Sigmoid colon (tissue), 7 donors: ENCODE measurements around the gene STARD9. TPM values are rescaled to one million over a fixed set of nuclear protein-coding genes. Genes with fewer than 3 reads are reported as not detected.

Source experiments
- DNase-seq: peaks from one replicate; pipeline ENCODE4 v3.0.0-alpha.2; 2019
- H3K27ac ChIP-seq, 4 donors: fragments of 200-600 bp; sonication (generic); one replicate each; pipeline ENCODE4 v1.5.1; 2016 to 2019; ENCODE audit warnings: mild to moderate bottlenecking in 1 of 4
- H3K27me3 ChIP-seq, 3 donors: fragments of 200-600 bp; sonication (generic); one replicate each; pipeline ENCODE4 v1.5.1; 2019; ENCODE audit warnings: mild to moderate bottlenecking in 1 of 3
- H3K36me3 ChIP-seq, 4 donors: fragments of 200-600 bp; sonication (generic); one replicate each; pipeline ENCODE4 v1.5.1; 2016 to 2019
- H3K4me1 ChIP-seq, 4 donors: fragments of 200-600 bp; sonication (generic); one replicate each; pipeline ENCODE4 v1.5.1; 2017 to 2019
- H3K4me3 ChIP-seq, 4 donors: fragments of 200-600 bp; sonication (generic); one replicate each; pipeline ENCODE4 v1.5.1; 2017 to 2019; ENCODE audit warnings: mild to moderate bottlenecking in 2 of 4, moderate library complexity in 1 of 4
- H3K9me3 ChIP-seq, 4 donors: fragments of 200-600 bp in 3 of 4; sonication (generic) in 3 of 4; one replicate each; pipeline versions ENCODE4 v1.5.1 to v1.6.1; 2013 to 2019
- EP300 ChIP-seq, 4 donors: sonication (generic); formaldehyde crosslinking; IDR thresholded peaks; one replicate each; pipeline ENCODE4 v1.6.1; 2017; ENCODE audit warnings: antibody characterized with exemption in 4 of 4
- POLR2A ChIP-seq, 2 donors: fragments of 450-650 bp; IDR thresholded peaks; one replicate each; pipeline ENCODE4 v1.6.1; 2016; ENCODE audit warnings: antibody characterized with exemption in 2 of 2, mild to moderate bottlenecking in 2 of 2, moderate library complexity in 2 of 2
- POLR2AphosphoS5 ChIP-seq, 4 donors: sonication (generic); formaldehyde crosslinking; IDR thresholded peaks; one replicate each; pipeline ENCODE4 v1.6.1; 2017; ENCODE audit warnings: antibody characterized with exemption in 4 of 4
- WGBS, 2 donors: extraction: QIAGEN DNeasy Blood & Tissue Kit; methylation state at CpG; one replicate each; pipeline ENCODE4 v1.1.7; 2013; 5-methylcytosine and 5-hydroxymethylcytosine counted together
- intact Hi-C: fragments of 100-400 bp; cut with DNase I; formaldehyde crosslinking; loops from one replicate; pipeline ENCODE4 v1.15.1; 2023
- polyA plus RNA-seq, 3 donors: library from polyadenylated mRNA; stranded (reverse); fragments of 200-250 nt; gene quantifications; one replicate each; pipeline ENCODE4 v1.2.3, GENCODE V29; 2013
- total RNA-seq, 4 donors: library from RNA; depleted of rRNA; stranded (reverse); fragments of >200 nt; gene quantifications; one replicate each; pipeline ENCODE4 v1.1.0, GENCODE V29; 2016
- TF ChIP-seq, protein P1 (sequence below), 4 experiments: fragments of 450-650 bp in 3 of 4; fragments of 200-600 bp in 1 of 4; IDR thresholded peaks; one replicate each; pipeline ENCODE4 v1.5.1; 2016 to 2019; ENCODE audit warnings: antibody characterized with exemption in 4 of 4, mild to moderate bottlenecking in 3 of 4, moderate library complexity in 2 of 4
- donor health status: healthy with polysubstance abuse.
- donor health status: Bipolar disorder and iron deficiency.
- donor health status: healthy.

Gene STARD9
- total RNA-seq (100 to 1,000 TPM in 1 of 4 donors, 10 to 100 TPM in 3; 36.4 to 125 (median 49.4) TPM), polyA plus RNA-seq (1 to 10 TPM in 1 of 3 donors, under 1 TPM in 2; 0.60 to 5.7 (median 0.69) TPM)

DNA sequence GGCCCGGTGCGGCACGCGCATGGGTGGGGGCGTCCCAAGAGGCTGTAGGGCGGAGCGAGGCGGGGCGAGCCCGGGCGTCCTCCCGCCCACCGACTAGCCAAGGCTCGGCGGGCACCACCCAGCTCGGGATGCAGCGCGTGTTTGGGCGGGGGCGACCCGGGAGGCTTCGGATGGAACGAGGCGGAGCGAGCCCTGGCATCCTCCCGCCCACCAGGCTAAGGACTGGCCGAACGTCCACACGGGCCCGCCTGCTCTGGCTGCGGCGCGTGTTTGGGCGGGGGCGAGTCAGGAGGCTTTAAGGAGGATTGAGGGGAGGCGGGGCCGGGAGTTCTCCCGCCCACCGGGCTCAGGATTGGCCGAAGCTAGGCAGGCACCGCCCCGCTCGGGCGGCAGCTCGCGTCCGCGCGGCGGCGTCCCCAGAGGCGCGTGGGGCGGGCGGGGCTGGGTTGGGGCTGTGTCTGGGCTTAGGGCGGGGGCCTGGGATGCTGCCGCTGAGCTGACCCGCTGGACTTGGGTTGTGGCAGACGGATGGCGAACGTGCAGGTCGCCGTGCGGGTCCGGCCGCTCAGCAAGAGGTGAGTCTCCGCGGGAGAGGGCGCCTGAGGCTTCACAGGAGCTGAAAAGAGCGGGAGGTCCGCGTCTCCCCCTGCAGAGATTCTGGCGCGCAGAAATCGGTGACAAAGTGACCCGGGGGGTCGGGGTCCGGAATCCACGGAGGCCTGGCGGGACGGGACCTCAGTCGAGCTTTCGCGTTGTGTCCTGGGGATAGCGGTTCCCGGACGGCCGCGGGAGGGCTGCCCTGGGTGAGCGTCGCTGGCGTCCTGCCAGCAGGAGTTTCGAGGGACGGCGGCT is at the start of gene STARD9:
TSS of gene STARD9 (plus strand) at position 419 of the 852 bp plus-strand sequence. CDS start at position 529, 110 bp downstream.
- intact Hi-C loops = loop anchor here (5.0 kb wide), 1 partner anchor 77 kb away; no protein-coding TSS in a partner anchor
- Histone ChIP-seq H3K4me3 (peak within 1 kb of the TSS; percentile 73 to 97 (median 86)), H3K9me3 (no peaks in the 10 kb centered on the region), H3K4me1 (peaks cover 0 to 42% (median 38%) of the 10 kb centered on the region in 4 donors), H3K27me3 (no peaks in the 10 kb centered on the region), H3K36me3 (no peaks in the 10 kb centered on the region), H3K27ac (peak within 1 kb of the TSS; percentile 95 to 98 (median 97))
- 0 to 1% methylated on average over 95 of the region's 95 CpGs for WGBS, 2 donors
- peak; percentile 100 for DNase-seq
- TF ChIP-seq POLR2A (IDR thresholded peaks at IDR 0.05) (peak; percentile 31 to 64), POLR2AphosphoS5 (IDR thresholded peaks at IDR 0.05) (peak; percentile 76 to 91 (median 86)), EP300 (IDR thresholded peaks at IDR 0.05) (peak in 1 of 4 donors; percentile 11)
- TF ChIP-seq, protein P1, sequence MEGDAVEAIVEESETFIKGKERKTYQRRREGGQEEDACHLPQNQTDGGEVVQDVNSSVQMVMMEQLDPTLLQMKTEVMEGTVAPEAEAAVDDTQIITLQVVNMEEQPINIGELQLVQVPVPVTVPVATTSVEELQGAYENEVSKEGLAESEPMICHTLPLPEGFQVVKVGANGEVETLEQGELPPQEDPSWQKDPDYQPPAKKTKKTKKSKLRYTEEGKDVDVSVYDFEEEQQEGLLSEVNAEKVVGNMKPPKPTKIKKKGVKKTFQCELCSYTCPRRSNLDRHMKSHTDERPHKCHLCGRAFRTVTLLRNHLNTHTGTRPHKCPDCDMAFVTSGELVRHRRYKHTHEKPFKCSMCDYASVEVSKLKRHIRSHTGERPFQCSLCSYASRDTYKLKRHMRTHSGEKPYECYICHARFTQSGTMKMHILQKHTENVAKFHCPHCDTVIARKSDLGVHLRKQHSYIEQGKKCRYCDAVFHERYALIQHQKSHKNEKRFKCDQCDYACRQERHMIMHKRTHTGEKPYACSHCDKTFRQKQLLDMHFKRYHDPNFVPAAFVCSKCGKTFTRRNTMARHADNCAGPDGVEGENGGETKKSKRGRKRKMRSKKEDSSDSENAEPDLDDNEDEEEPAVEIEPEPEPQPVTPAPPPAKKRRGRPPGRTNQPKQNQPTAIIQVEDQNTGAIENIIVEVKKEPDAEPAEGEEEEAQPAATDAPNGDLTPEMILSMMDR (IDR thresholded peaks at IDR 0.05) = no peak

DNA sequence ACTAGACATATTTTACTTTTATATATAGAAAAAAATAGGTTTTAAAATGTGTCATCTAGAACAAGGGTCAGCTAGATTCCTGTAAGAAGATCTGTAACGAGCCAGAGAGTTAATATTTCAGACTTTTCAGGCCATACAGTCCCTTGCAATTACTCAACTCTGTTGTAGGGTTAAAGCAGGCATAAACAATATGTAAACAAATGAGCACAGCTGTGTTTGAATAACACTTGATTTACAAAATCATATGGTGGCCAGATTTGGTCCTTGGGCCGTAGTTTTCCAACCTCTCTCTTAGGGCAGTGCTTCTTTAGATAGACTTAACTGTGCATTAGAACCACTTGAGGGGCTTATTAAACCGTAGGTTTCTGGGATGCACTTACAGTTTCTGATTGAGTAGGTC is 46.4 kb upstream of the STARD9 start:
- Histone ChIP-seq H3K9me3 (no peaks in the 10 kb centered on the region), H3K4me3 (no peak overlapping the region), H3K27me3 (no peaks in the 10 kb centered on the region), H3K36me3 (peaks cover 0 to 72% (median 4%) of the 10 kb centered on the region in 4 donors), H3K4me1 (no peaks in the 10 kb centered on the region), H3K27ac (no peak overlapping the region)
- TF ChIP-seq, protein P1 (IDR thresholded peaks at IDR 0.05) = no peak
- intact Hi-C loops = no loop called here
- no peak for DNase-seq
- WGBS, 2 donors = 82 to 87% methylated on average over 3 of the region's 3 CpGs

DNA sequence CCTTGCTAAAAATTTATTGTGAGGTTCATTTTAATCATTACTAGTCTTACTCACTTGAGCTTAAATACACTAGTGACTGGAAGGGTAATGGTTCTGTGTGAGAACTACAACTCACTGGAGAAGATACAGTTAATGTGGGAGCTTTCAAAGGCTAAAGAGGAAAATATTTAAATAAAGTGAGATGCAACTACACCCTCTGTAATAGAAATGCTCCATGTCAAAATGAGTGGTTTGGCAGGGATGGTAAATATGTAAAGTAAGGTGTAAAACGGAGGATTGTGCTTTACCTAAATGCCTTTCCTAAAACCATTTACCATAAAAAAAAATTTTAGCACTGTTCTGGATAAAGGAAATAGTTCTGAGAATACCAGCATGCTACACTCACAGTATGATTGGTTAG is 42.2 kb upstream of the STARD9 start:
- no peaks in the 10 kb centered on the region for H3K27me3 ChIP-seq
- no peak for DNase-seq
- no peaks in the 10 kb centered on the region for H3K9me3 ChIP-seq
- peaks cover 0 to 77% (median 3%) of the 10 kb centered on the region in 4 donors for H3K36me3 ChIP-seq
- H3K27ac ChIP-seq = no peak overlapping the region
- 87 to 94% methylated on average over 1 of the region's 1 CpG for WGBS, 2 donors
- no peak for TF ChIP-seq EP300 (IDR thresholded peaks at IDR 0.05)
- TF ChIP-seq POLR2AphosphoS5 (IDR thresholded peaks at IDR 0.05) = no peak
- TF ChIP-seq POLR2A (IDR thresholded peaks at IDR 0.05) = no peak
- TF ChIP-seq, protein P1 (IDR thresholded peaks at IDR 0.05) = no peak
- no peaks in the 10 kb centered on the region for H3K4me1 ChIP-seq
- H3K4me3 ChIP-seq = no peak overlapping the region
- intact Hi-C loops = no loop called here

DNA sequence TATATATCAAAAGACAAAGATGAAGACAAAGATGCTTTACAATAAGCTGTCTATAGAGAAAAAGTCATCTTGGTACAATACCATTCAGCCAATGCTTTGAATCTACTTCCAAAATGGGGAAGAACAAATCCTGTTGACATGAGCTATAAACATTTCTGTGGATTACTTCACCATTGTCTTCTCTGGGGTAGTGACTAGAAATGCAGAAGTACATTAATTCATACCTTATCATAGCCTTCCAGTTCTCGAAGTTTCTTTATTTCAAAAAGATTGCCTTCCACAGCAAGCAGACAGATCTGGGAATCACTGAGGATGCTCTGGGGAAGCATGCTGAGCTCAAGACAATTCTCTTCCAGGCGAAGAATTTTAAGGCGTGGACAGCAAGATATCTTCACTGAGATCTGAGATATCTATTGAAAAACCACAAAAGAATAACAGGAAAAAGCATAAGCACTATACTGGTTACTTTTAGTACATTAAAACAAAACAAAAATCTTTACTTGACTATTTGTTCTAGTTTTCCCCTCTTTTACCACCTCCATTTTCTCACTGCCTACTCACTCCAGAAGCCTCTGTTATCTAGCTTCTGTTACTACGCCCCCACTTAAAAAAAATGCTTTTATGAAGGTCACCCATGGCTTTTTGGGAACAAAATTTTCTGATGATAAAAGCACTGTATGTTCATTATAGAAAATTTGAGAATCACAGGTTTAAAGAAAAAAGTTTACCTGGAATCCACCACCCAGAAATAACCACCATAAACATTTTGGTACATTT is 30.4 kb upstream of the STARD9 start:
- Histone ChIP-seq H3K36me3 (peaks cover 6 to 51% (median 18%) of the 10 kb centered on the region in 4 donors), H3K9me3 (no peaks in the 10 kb centered on the region), H3K4me1 (peaks cover 0 to 26% (median 23%) of the 10 kb centered on the region in 4 donors), H3K27ac (no peak overlapping the region), H3K4me3 (no peak overlapping the region), H3K27me3 (no peaks in the 10 kb centered on the region)
- intact Hi-C loops = loop anchor here (5.0 kb wide), 2 partner anchors 37 to 48 kb away; partner anchors contain the start of gene SNAP23
- TF ChIP-seq POLR2AphosphoS5 (IDR thresholded peaks at IDR 0.05) (no peak), POLR2A (IDR thresholded peaks at IDR 0.05) (no peak), EP300 (IDR thresholded peaks at IDR 0.05) (no peak)
- TF ChIP-seq, protein P1 (IDR thresholded peaks at IDR 0.05) = no peak
- 88 to 92% methylated on average over 4 of the region's 4 CpGs for WGBS, 2 donors
- DNase-seq = no peak
